Upper lobe of right lung (tissue), 1 donor: Measurements from ENCODE around the gene RUNX2. TPM values are rescaled to one million over a fixed set of nuclear protein-coding genes. Genes with fewer than 3 reads are reported as not detected.
A peak's percentile ranks its signal among the peaks of the same experiment; 100 is the strongest.

Source experiments
- ATAC-seq: fragments of 200-7000 bp; cut with Tn5 transposase; one replicate; pipeline ENCODE4 v1.9.1; 2020; ENCODE audit warnings: mild to moderate bottlenecking, moderate library complexity
- DNase-seq: peaks from one replicate; pipeline ENCODE4 v3.0.0-alpha.2; 2020
- H3K27ac ChIP-seq: fragments of 200-600 bp; one replicate; pipeline ENCODE4 v1.8.0; 2022
- H3K27me3 ChIP-seq: fragments of 200-600 bp; one replicate; pipeline ENCODE4 v1.8.0; 2022; ENCODE audit warnings: mild to moderate bottlenecking
- H3K36me3 ChIP-seq: fragments of 200-600 bp; one replicate; pipeline ENCODE4 v1.8.0; 2022
- H3K4me1 ChIP-seq: fragments of 200-600 bp; one replicate; pipeline ENCODE4 v1.8.0; 2022
- H3K4me3 ChIP-seq: fragments of 200-600 bp; one replicate; pipeline ENCODE4 v1.8.0; 2022; ENCODE audit warnings: mild to moderate bottlenecking
- H3K9me3 ChIP-seq: fragments of 200-600 bp; one replicate; pipeline ENCODE4 v1.8.0; 2022
- CTCF ChIP-seq: fragments of 200-600 bp; IDR thresholded peaks from one replicate; pipeline ENCODE4 v1.8.0; 2022; ENCODE audit warnings: antibody characterized with exemption
- intact Hi-C: fragments of 100-400 bp; cut with DNase I; formaldehyde crosslinking; loops from one replicate; pipeline ENCODE4 v1.11.0; 2022
- total RNA-seq: library from RNA; stranded (reverse); fragmentation: NEBNext Ultra II Directional; extraction: Animal tissue kit (Norgen Biotek cat#: 25700); gene quantifications from one replicate; pipeline ENCODE4 v1.2.1, GENCODE V29; 2021
- donor health status: DM: no; HTN: yes; CAD: no; lungs with severe emphysema.

RUNX2 gene
- total RNA-seq, 1 donor from 2014 or later, result 4.6 TPM

DNA sequence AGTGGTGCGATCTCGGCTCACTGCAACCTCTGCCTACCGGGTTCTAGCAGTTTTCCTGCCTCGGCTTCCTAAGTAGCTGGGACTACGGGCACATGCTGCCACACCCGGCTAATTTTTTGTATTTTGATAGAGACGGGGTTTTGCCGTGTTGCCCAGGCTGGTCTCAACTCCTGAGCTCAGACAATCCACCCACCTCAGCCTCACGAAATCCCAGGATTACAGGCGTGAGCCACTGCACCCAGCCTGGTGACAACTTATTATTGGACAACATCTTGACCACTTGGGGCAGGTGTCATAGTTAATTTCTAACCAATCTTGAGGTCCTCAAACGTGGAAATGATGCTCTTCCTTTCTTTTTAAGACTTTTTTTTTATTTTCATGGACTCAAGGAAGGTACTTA is 383.9 kb downstream of the RUNX2 start:
- Histone ChIP-seq H3K36me3 (no peaks in the 10 kb centered on the region), H3K27me3 (no peaks in the 10 kb centered on the region), H3K27ac (no peak overlapping the region), H3K4me3 (no peak overlapping the region), H3K4me1 (peaks cover 15% of the 10 kb centered on the region), H3K9me3 (no peaks in the 10 kb centered on the region)
- TF ChIP-seq CTCF, result no peak
- DNase-seq, result no peak
- intact Hi-C loops, result loop anchor here (10.0 kb wide), 1 partner anchor 1057 kb away; no protein-coding TSS in a partner anchor
- ATAC-seq, result no peak

DNA sequence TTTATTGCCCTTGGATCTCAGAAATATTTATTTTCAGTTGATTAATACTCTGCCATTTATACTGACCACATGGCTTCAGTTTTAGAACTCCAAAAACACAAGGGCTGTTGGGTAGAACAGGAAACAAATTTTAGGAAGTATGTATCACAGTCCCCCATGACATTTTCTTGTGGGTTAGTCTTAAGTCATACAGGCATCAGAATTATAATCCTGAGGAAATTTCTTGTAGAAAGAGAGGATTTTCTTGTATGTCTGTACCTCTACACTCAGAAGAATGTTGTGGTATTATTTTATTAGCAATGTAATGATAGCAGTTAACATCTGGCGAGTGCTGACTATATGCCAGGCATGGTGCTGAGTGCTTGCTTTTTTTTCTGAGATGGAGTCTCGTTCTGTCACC is 384.7 kb downstream of the RUNX2 start:
- no peaks in the 10 kb centered on the region for H3K9me3 ChIP-seq
- H3K4me1 ChIP-seq, result peaks cover 15% of the 10 kb centered on the region
- H3K27me3 ChIP-seq, result no peaks in the 10 kb centered on the region
- no peak for TF ChIP-seq CTCF
- no peak overlapping the region for H3K4me3 ChIP-seq
- DNase-seq, result no peak
- intact Hi-C loops, result loop anchor here (10.0 kb wide), 1 partner anchor 1058 kb away; no protein-coding TSS in a partner anchor
- peak; percentile 21 for ATAC-seq
- H3K36me3 ChIP-seq, result no peaks in the 10 kb centered on the region
- H3K27ac ChIP-seq, result no peak overlapping the region

Other genes starting within 250 kb of the RUNX2 start
- gene SUPT3H, start 49.6 kb downstream of the RUNX2 start, total RNA-seq, result 4.9 TPM